NCI-H2171 (cell line): ENCODE results near the gene DHRSX.
"Not testable (repeated sequence)": the region's sequence is repeated elsewhere in the genome, so short reads cannot be mapped to it uniquely, and the experiment has no call there.

ENCODE experiments used
- DNase-seq: peaks from one replicate; lab custom pipeline; 2025; lab: John Stamatoyannopoulos, UW

Gene DHRSX

GRCh38 chrX:2500803-2501558 lies at the start of gene DHRSX, which contains the start of gene ZBED1:
Gene DHRSX, minus strand, starts transcription at chrX:2500976. Its CDS starts 51 bp downstream, at chrX:2500925.
Gene ZBED1, minus strand, starts transcription at chrX:2500976. Its CDS starts 10,257 bp downstream, at chrX:2490719.
- DNase-seq = no peak

GRCh38 chrX:2549876-2550275 lies 49.1 kb upstream of the DHRSX start:
- no peak for DNase-seq

- no peak for DNase-seq
Observed at GRCh38 chrX:2548711-2549423, 48.1 kb upstream of the DHRSX start.

- no peak for DNase-seq
Observed at GRCh38 chrX:2547736-2548135, 47.0 kb upstream of the DHRSX start.

- no peak for DNase-seq
Observed at GRCh38 chrX:2546496-2546895, 45.7 kb upstream of the DHRSX start.

- DNase-seq = no peak
Observed at GRCh38 chrX:2545144-2545543, 44.4 kb upstream of the DHRSX start.

GRCh38 chrX:2542826-2543521 lies 42.2 kb upstream of the DHRSX start:
- no peak for DNase-seq

- DNase-seq = no peak
Observed at GRCh38 chrX:2541603-2542002, 40.8 kb upstream of the DHRSX start.

GRCh38 chrX:2540426-2540947 lies 39.7 kb upstream of the DHRSX start:
- DNase-seq = no peak

- DNase-seq = no peak
Observed at GRCh38 chrX:2539586-2539985, 38.8 kb upstream of the DHRSX start.

- DNase-seq = no peak
Observed at GRCh38 chrX:2538031-2538757, 37.4 kb upstream of the DHRSX start.

- DNase-seq = no peak
Observed at GRCh38 chrX:2536974-2537373, 36.2 kb upstream of the DHRSX start.

- DNase-seq = no peak
Observed at GRCh38 chrX:2536141-2536540, 35.4 kb upstream of the DHRSX start.

GRCh38 chrX:2534261-2535021 lies 33.7 kb upstream of the DHRSX start:
- DNase-seq = not testable (repeated sequence)

- DNase-seq = no peak
Observed at GRCh38 chrX:2533424-2533823, 32.6 kb upstream of the DHRSX start.

- no peak for DNase-seq
Observed at GRCh38 chrX:2526390-2526789, 25.6 kb upstream of the DHRSX start.

GRCh38 chrX:2523911-2524310 lies 23.1 kb upstream of the DHRSX start:
- no peak for DNase-seq

GRCh38 chrX:2521927-2522386 lies 21.2 kb upstream of the DHRSX start:
- no peak for DNase-seq

GRCh38 chrX:2521092-2521926 lies 20.5 kb upstream of the DHRSX start:
- DNase-seq = no peak

- no peak for DNase-seq
Observed at GRCh38 chrX:2520539-2520938, 19.8 kb upstream of the DHRSX start.
